Measurements from ENCODE around the gene ZNF280A. TPM values are rescaled to one million over a fixed set of nuclear protein-coding genes. Genes with fewer than 3 reads are reported as not detected.

Gene ZNF280A
- total and polyA plus RNA-seq, 9 donors, result 0.10 to 0.17 TPM; not detected in 7

GRCh38 chr22:22536916-22537315 is 16.8 kb upstream of the ZNF280A start:
- DNase-seq, result no peak
- Histone ChIP-seq H3K27ac (no peak overlapping the region), H3K4me1 (ENCODE audit: insufficient read depth) (no peaks in the 10 kb centered on the region), H3K9me3 (no peaks in the 10 kb centered on the region), H3K27me3 (no peaks in the 10 kb centered on the region), H3K36me3 (no peaks in the 10 kb centered on the region), H3K4me3 (no peak overlapping the region)
- intact Hi-C loops (cut with DNase I), result no loop called here
- TF ChIP-seq, protein P1, sequence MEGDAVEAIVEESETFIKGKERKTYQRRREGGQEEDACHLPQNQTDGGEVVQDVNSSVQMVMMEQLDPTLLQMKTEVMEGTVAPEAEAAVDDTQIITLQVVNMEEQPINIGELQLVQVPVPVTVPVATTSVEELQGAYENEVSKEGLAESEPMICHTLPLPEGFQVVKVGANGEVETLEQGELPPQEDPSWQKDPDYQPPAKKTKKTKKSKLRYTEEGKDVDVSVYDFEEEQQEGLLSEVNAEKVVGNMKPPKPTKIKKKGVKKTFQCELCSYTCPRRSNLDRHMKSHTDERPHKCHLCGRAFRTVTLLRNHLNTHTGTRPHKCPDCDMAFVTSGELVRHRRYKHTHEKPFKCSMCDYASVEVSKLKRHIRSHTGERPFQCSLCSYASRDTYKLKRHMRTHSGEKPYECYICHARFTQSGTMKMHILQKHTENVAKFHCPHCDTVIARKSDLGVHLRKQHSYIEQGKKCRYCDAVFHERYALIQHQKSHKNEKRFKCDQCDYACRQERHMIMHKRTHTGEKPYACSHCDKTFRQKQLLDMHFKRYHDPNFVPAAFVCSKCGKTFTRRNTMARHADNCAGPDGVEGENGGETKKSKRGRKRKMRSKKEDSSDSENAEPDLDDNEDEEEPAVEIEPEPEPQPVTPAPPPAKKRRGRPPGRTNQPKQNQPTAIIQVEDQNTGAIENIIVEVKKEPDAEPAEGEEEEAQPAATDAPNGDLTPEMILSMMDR (IDR thresholded peaks at IDR 0.05), result no peak
- no peak for TF ChIP-seq POLR2A (IDR thresholded peaks at IDR 0.05)
- no peak for TF ChIP-seq EP300 (IDR thresholded peaks at IDR 0.05)
- whole genome bisulfite sequencing, 3 donors, result 31 to 42% (median 34%) methylated on average over 1 of the region's 1 CpG

DNA sequence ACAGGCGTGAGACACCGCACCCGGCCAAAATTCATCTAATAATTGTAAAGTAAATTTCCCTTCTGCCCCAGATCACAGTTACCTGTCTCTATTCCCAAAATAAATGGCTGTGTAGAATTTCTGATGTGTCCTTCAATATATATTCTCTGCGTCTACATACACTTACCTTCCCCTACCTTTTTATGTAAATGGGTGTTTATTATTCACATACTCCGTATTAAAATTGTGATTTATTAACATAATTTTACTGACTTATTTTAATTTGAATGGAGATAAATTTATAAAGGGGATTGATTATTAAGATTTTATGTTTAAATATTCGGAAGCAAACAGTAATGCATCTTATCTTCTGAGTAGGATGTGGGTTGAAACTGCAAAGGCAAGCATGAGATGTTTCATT is 16.4 kb upstream of the ZNF280A start:
- intact Hi-C loops (cut with DNase I), result no loop called here
- Histone ChIP-seq H3K27ac (no peak overlapping the region), H3K27me3 (no peaks in the 10 kb centered on the region), H3K4me1 (ENCODE audit: insufficient read depth) (no peaks in the 10 kb centered on the region), H3K4me3 (no peak overlapping the region), H3K36me3 (no peaks in the 10 kb centered on the region), H3K9me3 (no peaks in the 10 kb centered on the region)
- no peak for DNase-seq
- no peak for TF ChIP-seq EP300 (IDR thresholded peaks at IDR 0.05)
- TF ChIP-seq, protein P1 (IDR thresholded peaks at IDR 0.05), result no peak
- TF ChIP-seq POLR2A (IDR thresholded peaks at IDR 0.05), result no peak
- 70 to 80% (median 75%) methylated on average over 6 of the region's 6 CpGs for WGBS, 3 donors

- Histone ChIP-seq H3K36me3 (no peaks in the 10 kb centered on the region), H3K27ac (no peak overlapping the region), H3K27me3 (no peaks in the 10 kb centered on the region), H3K4me3 (no peak overlapping the region), H3K4me1 (ENCODE audit: insufficient read depth) (no peaks in the 10 kb centered on the region), H3K9me3 (no peaks in the 10 kb centered on the region)
- intact Hi-C loops (cut with DNase I), result no loop called here
- no peak for DNase-seq
- WGBS, 3 donors, result 73 to 91% (median 85%) methylated on average over 3 of the region's 3 CpGs
- no peak for TF ChIP-seq POLR2A (IDR thresholded peaks at IDR 0.05)
- no peak for TF ChIP-seq EP300 (IDR thresholded peaks at IDR 0.05)
- TF ChIP-seq, protein P1 (IDR thresholded peaks at IDR 0.05), result no peak
Measured at GRCh38 chr22:22535662-22536061, 15.6 kb upstream of the ZNF280A start.

- DNase-seq, result no peak
- no peak overlapping the region for H3K4me3 ChIP-seq
- intact Hi-C loops (cut with DNase I), result no loop called here
- H3K9me3 ChIP-seq, result no peaks in the 10 kb centered on the region
- H3K27ac ChIP-seq, result no peak overlapping the region
- no peak for TF ChIP-seq EP300 (IDR thresholded peaks at IDR 0.05)
- TF ChIP-seq, protein P1 (IDR thresholded peaks at IDR 0.05), result no peak
- no peak for TF ChIP-seq POLR2A (IDR thresholded peaks at IDR 0.05)
- no peaks in the 10 kb centered on the region for H3K4me1 ChIP-seq (ENCODE audit: insufficient read depth)
- no peaks in the 10 kb centered on the region for H3K27me3 ChIP-seq
- H3K36me3 ChIP-seq, result no peaks in the 10 kb centered on the region
- 82 to 87% (median 82%) methylated on average over 9 of the region's 9 CpGs for WGBS, 3 donors
Measured at GRCh38 chr22:22534604-22535415, 14.7 kb upstream of the ZNF280A start.

Measured in ovary (tissue), 9 donors.